ENCODE measurements around the gene MAP2K6.

MAP2K6 gene

DNA sequence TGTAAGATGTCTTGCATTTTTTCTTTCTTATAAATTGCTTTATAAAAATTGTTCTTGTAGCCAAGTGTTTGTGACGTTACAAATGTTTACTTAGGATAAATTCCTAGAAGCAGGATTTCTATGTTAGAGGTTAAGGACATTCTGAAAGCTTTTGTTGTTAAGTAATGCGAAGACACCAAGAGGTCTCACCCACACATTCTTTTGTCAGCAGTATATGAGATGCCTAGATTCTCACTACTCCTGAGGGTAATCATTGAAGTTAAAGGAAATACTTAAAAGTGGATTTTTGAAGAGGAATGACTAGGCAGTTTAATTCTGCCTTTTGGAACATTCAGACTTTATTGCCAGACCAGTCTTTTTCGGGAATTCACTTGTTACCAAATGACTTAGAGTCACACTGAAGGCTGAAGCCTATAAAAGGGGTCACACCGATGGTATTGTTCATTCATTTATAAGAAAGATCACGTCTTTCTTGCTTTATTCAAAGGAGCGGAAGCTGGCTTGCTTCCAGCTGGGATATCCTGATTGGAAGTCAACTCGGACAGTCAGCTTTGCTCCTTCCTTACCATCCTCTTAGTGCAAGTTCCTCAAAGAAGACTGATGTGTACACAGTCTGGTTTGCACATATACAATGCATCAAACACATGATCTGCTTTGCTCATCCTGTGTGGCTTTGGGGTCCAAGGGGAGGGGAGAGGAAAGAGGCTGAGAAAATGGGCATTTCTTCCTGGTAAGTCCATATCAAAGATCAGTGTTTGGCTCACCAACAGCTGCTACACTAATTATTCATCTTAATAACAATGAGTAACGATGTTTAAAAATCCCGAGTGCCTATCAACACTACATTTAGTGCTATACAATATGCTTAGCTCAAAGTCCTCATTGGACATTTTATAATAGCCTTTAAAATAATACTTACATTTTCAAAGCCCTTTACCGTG, 160.0 kb downstream of the MAP2K6 start:
- DNase-seq (ENCODE audit: low read depth in 4 of 4, low spot score in 1 of 4), result no peak

DNA sequence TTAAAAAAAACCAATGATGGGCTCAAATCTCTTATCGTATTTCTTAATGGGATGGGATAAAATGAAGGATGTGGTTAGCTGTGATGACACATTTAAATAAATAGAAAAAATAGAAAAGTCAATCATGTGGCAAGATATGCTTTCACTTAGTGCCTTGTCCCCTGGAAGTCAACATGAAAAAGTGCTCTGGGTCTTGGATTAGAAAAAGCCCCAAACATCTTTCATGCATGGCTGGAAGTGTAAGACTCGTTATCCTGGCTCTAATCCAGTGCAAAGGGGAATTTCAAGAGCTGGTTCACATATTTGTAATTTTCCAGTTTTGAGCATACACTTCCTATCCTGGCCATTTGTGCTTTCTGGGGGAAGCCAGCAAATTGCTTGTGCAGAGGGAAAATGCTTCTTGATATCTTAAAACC, 160.9 kb downstream of the MAP2K6 start:
- DNase-seq (ENCODE audit: low read depth in 4 of 4, low spot score in 1 of 4), result no peak

DNA sequence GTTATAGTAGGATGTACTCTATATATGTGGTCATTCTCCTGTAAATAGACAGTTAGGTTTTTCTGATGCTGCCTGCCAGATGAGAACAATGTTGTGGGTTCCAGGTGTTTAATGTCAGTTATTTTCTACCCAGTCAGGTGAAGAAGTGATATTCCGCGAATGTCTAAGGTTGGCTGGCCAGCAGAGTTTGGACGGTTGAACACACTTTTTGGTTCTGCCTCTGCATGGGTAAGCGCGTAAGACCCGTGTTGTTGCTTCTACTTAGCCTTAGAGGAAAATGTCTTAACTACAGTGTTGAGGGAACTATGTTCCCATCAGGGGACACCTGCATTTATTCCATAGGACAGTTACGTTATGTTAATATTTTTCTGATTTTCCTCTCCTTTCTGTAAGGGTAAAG, 162.6 kb downstream of the MAP2K6 start:
- DNase-seq (ENCODE audit: low read depth in 4 of 4, low spot score in 1 of 4), result no peak

DNA sequence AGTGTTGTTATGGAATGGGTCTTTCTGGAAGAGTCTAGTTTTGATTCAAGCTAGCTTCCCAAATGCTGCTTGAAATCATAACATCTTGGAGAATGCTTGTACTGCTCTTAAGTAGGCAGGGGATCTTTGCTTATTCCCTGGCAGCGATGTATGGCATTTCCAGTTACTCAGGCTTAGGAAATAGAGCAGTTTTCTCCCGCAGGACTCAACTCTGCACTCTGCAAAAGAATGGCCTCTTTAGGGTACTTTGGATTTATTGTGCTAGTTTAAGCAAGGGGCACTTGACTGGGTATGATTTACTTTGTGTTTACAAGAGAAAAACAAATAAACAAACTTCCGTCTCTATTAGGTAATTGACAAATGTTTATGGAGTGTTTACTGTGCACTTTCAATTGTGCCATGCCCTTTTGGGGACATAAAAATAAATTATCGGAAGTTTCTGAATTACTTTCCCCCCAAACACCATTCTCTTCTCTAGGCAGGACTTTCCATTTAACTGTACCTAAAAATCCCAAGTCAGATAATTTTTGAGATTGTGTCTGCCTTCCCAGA, 164.0 kb downstream of the MAP2K6 start:
- DNase-seq (ENCODE audit: low read depth in 4 of 4, low spot score in 1 of 4), result no peak

DNA sequence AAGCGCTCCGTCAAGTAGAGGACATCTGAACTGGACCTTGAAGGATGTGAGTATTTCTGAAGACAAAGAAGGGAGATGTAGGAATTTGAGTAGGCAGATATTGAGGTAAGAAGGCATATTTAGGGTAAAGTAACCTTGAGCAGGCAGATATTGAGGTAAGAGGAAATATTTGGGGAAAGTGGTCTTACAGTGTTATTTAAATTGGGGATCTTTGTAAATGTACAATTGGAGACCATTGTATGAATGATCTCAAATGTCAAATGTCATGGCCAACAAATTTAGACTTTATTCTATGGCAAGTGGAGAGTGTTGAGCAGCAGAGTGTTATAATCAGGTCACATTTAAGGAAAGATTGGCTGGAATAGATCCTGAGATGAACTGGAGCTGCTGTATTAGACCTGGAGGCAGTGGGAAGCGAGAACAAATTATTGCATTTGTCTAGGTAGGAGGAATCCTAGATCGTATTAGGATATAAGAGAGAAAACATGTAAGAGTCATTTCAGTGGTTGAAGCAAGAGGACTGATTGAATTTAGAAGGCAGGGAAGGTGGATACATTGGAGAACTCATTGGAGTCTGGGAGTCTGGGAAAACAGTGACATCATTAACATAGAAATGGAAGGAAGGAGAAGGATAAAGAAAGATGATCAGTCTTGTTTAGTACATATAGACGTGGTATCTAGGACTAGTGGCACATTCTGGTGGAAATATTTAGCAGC, 165.6 kb downstream of the MAP2K6 start:
- no peak for DNase-seq (ENCODE audit: low read depth in 4 of 4, low spot score in 1 of 4)

DNA sequence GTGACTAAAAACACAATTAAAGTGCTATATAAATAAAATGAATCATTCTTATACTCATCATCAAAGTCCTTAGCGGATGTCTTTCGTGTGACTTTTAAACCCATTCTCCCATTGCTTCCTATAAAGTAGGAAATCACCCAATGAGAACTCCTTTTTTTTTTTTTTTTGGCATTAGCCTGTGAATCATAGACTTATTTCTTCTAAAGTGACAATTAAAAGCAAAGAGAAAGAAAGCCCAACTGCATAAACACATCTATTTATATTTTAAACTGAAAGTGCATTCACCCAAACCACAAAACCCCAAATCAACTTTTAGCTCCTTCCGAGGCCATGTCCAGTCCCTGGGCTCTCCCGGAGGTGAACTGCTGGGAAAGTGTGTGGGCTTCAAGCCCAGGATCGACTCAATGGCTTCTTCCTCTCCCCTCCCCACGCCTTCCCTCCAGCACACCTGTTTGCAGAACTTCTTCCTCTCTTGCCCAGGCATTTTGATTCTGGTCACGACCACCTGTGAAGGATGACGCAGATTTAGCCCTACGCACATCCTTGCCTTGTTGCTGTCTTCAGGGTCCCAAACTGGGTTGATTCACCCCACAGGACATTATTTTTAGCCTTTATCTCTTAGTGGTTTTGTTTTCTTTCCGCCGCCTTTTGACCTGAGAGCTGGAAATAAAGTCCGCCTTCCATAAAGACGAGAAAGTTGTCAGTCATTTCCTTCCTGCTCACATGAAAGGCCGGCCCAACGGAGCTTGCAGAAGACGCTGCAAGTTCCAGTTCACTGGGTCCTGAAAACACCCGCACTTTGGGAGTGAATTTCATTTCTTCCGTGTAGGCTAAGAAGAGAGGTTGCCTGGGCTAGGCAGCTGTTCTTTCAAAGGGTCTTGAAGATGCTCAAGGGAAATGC, 166.8 kb downstream of the MAP2K6 start:
- no peak for DNase-seq (ENCODE audit: low read depth in 4 of 4, low spot score in 1 of 4)

DNA sequence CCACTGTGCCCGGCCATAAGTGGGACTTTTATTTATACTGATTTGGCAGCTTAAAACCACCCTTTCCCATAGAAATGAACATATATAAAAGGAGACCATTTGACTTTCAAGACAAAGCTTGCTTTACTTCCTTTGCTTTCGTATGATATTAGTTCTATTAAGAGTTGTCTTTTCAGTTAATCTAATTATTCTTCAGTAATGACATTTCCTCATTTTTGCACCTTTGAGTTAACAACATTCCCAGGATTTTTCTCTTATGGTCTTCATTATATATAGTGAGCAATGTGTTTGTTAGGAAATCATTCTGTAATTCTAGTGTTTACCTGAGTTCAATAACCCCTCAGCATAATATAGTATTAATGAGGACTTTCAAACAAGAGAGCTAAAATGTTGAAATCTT, 173.8 kb downstream of the MAP2K6 start:
- no peak for DNase-seq (ENCODE audit: low read depth in 4 of 4, low spot score in 1 of 4)

DNA sequence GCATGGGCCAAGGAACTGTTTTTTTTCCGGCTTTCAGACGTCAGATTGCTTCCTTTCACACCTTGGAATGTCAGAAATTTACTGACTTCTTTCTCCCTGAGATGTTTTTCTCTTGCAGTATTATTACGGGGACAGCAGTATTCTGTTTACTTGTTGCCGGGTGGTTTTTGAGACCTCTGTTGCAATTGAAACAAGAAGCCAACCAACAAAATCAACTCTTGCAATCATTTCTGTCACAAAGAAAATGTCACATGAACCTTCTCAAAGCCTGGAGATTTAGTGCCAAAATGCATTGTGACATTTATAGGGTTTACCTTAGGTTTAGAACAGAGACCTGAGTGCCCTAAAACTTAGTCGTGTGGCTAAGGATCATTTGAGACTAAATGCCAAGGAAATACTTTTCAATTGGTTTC, 174.3 kb downstream of the MAP2K6 start:
- no peak for DNase-seq (ENCODE audit: low read depth in 4 of 4, low spot score in 1 of 4)

DNA sequence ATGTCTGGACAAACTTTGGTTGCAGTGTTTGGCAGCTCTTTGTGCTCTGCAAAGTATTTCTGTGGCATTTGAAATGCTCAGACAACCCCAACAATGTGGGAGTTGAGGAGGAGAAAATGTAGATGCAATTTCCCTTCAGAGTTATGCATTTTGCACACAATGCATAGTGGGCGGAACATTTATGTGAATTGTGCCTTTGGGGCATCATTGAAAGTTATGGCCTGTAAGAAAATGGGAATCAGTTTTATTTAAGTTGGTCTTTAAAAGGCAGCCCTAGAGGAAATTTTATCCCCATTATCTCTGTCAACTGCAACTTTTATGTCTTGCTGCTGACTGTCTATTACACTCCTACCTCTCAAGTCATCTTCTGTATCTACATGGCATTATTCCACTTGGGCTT, 176.2 kb downstream of the MAP2K6 start:
- DNase-seq (ENCODE audit: low read depth in 4 of 4, low spot score in 1 of 4), result no peak

DNA sequence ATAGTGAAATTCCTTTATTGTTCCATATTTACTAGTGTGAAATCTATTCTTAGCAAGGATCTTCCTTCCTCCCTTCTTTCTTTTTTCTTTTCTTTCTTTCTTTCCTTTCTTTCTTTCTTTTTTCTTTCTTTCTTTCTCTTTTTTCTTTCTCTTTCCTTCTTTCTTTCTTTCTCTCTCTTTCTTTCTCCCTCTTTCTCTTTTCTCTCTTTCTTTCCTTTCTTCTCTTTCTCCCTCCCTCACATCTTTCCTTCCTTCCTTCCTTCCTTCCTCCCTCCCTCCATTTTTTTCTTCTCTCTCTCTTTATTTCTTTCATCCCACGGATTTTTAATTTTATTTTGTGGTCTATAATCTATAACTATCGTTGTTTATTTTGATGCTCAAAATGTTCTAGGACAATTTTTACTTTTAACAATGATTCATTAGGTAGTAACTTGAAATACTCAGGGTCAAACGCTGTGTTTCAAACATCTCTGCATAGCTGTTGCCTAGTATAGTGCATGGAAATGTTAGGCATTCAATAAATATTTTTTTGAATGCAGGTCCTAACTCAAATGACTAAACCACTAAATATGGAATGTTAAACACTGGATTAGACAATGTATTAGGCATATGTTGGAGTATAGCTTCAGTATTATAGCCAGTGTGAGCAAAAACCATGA, 178.3 kb downstream of the MAP2K6 start:
- DNase-seq (ENCODE audit: low read depth in 4 of 4, low spot score in 1 of 4), result no peak

DNA sequence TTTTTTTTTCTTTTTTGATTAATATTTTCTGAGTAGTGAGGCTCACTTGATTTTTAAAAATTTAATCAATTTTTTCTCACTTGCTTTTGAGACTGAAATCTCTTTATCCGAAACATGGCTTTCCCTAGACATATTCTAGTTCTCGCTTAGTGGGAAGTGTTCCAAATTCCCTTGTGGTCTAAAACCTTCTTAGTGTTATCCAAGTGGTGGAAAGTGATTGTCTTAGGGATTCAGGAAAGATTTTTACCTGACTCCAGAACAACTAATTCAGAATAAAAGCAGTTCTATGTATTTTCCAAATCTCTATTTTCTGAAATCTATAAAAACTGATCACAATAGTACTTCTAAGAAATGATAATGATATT, 178.8 kb downstream of the MAP2K6 start:
- DNase-seq (ENCODE audit: low read depth in 4 of 4, low spot score in 1 of 4), result no peak

DNA sequence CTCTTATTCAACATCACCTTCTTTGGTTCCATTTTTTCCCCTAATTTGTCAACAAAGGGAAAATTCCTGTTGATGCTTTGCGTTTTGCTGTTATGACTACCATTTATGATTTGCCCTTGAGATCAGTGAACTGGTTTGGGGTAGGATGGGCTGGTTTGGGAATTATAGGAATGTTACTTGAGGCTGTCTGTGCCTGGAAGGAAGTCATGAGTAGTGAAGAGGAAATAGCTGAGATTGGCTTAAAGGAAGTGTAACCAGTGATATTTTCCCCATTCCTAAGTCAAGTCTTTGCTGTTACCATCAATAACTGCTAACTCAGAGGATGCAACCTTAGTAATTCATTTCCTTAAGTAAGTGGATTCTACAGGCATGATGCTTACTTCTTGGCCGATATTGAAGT, 179.2 kb downstream of the MAP2K6 start:
- no peak for DNase-seq (ENCODE audit: low read depth in 4 of 4, low spot score in 1 of 4)

DNA sequence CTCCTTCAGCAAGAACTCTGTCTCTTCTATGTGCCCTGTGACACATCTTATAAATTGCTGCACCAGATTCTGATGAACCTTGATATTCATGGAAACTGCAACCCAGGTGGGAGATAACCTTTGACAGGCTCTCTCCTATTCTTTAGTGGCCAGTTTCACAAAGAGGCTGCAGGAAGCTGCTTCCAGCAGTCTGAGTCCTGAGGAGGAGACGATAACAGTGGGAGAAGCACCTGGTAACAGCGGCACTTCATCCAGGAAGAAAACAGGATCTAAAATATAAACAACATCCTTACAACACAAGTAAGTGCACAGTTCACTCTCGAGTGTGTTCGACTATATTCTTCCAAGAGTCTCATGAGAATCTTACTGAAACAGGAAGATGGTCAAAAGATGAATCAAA, 180.1 kb downstream of the MAP2K6 start:
- DNase-seq (ENCODE audit: low read depth in 4 of 4, low spot score in 1 of 4), result no peak

DNA sequence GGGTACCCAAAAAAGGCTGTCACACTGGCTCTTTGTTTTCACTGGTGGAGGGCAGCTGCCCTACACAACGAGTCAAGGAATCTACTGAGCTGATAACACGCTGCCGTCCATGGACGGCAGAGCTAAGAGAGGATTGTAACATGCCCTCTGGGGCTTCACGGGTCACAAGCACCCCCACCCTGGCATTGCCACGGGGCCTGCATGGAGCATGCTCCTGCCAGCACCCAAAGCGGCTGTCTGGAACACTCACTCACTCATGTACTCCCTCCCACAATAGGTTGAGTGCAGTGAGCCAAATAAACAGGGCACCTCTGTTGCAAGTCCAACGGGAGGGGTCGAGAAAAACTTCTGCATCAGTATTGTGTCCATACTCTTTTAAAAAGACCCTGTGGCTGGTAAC, 181.6 kb downstream of the MAP2K6 start:
- DNase-seq (ENCODE audit: low read depth in 4 of 4, low spot score in 1 of 4), result no peak

DNA sequence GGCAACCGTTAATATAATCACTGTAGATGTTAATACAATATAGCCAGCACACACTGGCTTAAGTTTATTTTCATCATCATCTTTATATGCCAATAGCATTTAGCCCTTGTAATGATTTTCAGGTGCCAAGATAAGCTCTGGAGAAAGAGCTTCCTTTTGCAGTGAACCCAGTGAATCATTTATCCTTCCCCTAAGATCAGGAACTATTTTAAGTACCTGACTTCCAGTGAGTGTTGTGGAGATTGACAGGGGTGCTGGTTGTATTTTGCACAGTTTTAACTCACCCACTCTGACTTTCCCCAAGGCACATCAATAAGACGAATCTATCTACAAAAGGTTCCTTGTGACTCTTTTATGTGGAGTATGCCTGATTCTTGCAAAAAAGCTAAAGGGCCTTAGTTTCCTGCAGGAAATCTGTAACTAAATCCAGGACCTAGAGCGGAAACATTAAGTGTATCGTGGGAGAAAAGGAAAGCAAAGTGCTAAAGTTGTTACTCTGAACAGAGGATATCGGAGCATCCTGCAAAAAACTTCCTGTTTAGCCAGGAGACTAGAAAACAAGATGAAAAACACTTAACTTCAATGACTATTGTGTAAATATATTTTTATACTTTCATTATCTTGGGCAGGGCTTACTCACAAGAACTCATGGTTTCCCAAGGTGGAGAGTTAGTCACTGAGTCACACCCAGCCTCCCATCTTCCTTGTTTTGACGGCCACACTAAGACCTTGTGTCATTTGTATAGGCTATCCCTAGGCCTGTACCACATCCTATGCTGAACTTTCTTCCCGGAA, 183.6 kb downstream of the MAP2K6 start:
- no peak for DNase-seq (ENCODE audit: low read depth in 4 of 4, low spot score in 1 of 4)

DNA sequence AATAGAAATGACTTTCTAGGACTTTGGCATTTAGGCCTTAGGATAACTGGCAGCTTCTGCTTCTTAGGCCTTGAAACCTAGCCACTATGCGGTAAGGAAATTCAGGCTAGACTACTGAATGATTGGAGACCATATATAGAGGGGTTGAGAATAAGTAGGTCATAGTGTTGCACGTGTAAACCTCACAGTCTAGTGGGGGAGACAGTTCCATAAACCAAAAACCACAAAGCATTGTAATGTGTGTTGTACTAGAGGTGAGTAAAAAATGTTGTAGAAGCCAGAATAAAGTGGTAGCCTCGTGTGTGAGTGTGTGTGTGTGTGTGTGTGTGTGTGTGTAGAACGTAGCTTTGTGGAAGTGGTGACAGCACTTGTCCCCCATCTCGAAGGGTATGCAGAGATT, 188.5 kb downstream of the MAP2K6 start:
- DNase-seq (ENCODE audit: low read depth in 4 of 4, low spot score in 1 of 4), result no peak
